Activated CD4-positive, alpha-beta memory T cell treated with anti-CD3 and anti-CD28 coated beads for 36 hours (primary cell): ENCODE measurements around the gene ELMO1. TPM values are rescaled to one million over a fixed set of nuclear protein-coding genes. Genes with fewer than 3 reads are reported as not detected.
A peak's percentile ranks its signal among the peaks of the same experiment; 100 is the strongest.

Source experiments
- CTCF ChIA-PET: fragments of 350-600 bp; sonication (Branson Sonifier 250); formaldehyde crosslinking; loops from one replicate; lab custom pipeline; 2021; ENCODE audit warnings: antibody characterized with exemption, inconsistent platforms; lab: Charles Lee
- POLR2A ChIA-PET: fragments of 350-600 bp; sonication (Branson Sonifier 250); formaldehyde crosslinking; loops from one replicate; lab custom pipeline; 2021; ENCODE audit warnings: antibody characterized with exemption; lab: Charles Lee
- DNase-seq: peaks from one replicate; pipeline ENCODE4 v3.0.0-alpha.2; 2020
- H3K27ac Mint-ChIP-seq: one replicate; pipeline ENCODE4 v1.8.0; 2021; ENCODE audit warnings: mixed read lengths
- H3K27me3 Mint-ChIP-seq: one replicate; pipeline ENCODE4 v1.8.0; 2021; ENCODE audit warnings: mixed read lengths
- H3K36me3 Mint-ChIP-seq: one replicate; pipeline ENCODE4 v1.8.0; 2021; ENCODE audit warnings: mixed read lengths
- H3K4me1 Mint-ChIP-seq: one replicate; pipeline ENCODE4 v1.8.0; 2021; ENCODE audit warnings: low read depth, mixed read lengths
- H3K4me3 Mint-ChIP-seq: one replicate; pipeline ENCODE4 v1.8.0; 2021; ENCODE audit warnings: mild to moderate bottlenecking, mixed read lengths
- H3K9me3 Mint-ChIP-seq: one replicate; pipeline ENCODE4 v1.8.0; 2021; ENCODE audit warnings: mixed read lengths
- intact Hi-C: fragments of 100-400 bp; cut with micrococcal nuclease; formaldehyde crosslinking; loops from one replicate; pipeline ENCODE4 v1.15.1; 2023
- total RNA-seq, 2 experiments: library from RNA; stranded (reverse); gene quantifications; one replicate each; pipeline ENCODE4 v1.2.3, GENCODE V29; 2021

ELMO1 gene
- total RNA-seq, 2 experiments from 2014 or later, result 88.7 to 93.3 TPM

GRCh38 chr7:37112218-37112617 is 336.4 kb downstream of the ELMO1 start:
- Mint-ChIP-seq H3K9me3 (no peaks in the 10 kb centered on the region), H3K36me3 (peaks cover 36% of the 10 kb centered on the region)

GRCh38 chr7:37111459-37111858 is 337.2 kb downstream of the ELMO1 start:
- intact Hi-C loops, result loop anchor here (5.0 kb wide), 1 partner anchor 44 kb away; no protein-coding TSS in a partner anchor
- H3K36me3 Mint-ChIP-seq, result peaks cover 33% of the 10 kb centered on the region
- H3K4me1 Mint-ChIP-seq, result peaks cover 51% of the 10 kb centered on the region
- no peaks in the 10 kb centered on the region for H3K27me3 Mint-ChIP-seq
- H3K27ac Mint-ChIP-seq, result no peak overlapping the region
- POLR2A ChIA-PET, result no interaction called here
- no peak for DNase-seq
- H3K9me3 Mint-ChIP-seq, result no peaks in the 10 kb centered on the region
- H3K4me3 Mint-ChIP-seq, result no peak overlapping the region
- CTCF ChIA-PET, result interaction anchor here (1.2 kb wide), 1 partner anchor 71 kb away, joined by 4 read pairs; no protein-coding TSS in a partner anchor

More at GRCh38 chr7:37112218-37112617, 336.4 kb downstream of the ELMO1 start:
- Mint-ChIP-seq H3K27me3 (no peaks in the 10 kb centered on the region), H3K27ac (no peak overlapping the region), H3K4me1 (peaks cover 56% of the 10 kb centered on the region), H3K4me3 (no peak overlapping the region)
- CTCF ChIA-PET, result interaction anchor here (1.2 kb wide), 1 partner anchor 70 kb away, joined by 4 read pairs; no protein-coding TSS in a partner anchor
- POLR2A ChIA-PET, result no interaction called here
- DNase-seq, result no peak
- intact Hi-C loops, result loop anchor here (5.0 kb wide), 1 partner anchor 45 kb away; no protein-coding TSS in a partner anchor

DNA sequence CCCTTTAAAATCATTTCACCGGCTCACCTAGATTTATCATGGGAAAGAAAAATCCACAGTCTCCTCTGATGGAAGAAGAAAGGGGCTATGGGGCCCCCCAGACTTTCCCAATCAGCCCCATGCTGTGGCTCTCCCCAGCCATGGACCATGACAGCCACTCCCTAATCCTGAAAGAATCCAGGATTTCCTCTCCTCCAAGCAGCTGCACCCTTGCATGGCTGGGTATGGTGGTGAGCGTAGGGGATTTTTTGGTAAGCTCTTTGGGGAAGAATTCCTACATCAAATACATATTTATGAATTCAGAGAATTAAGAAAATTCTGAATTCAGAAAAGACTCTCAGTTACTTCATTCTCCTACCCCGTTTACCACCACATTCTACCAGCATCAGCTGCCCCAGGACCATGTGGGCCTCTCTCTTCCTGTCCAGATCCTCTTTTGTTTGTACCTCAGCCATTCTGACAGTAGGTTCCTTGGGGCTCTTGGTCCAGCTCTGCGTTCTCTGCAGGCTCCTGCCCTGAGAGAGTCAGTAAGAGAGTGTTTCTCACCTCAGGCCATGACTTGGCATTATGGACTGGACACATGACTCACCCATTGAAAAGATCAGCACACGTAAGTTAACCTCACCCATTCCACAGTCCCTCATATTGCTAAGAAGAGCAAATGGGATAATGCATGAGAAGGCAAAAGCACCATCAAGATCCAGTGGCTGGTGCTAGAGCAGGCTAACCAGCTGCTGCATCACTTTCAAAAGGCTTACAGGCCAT is 337.8 kb downstream of the ELMO1 start:
- Mint-ChIP-seq H3K4me3 (no peak overlapping the region), H3K9me3 (no peaks in the 10 kb centered on the region), H3K36me3 (peaks cover 29% of the 10 kb centered on the region), H3K27me3 (no peaks in the 10 kb centered on the region), H3K27ac (no peak overlapping the region), H3K4me1 (peaks cover 46% of the 10 kb centered on the region)
- POLR2A ChIA-PET, result no interaction called here
- CTCF ChIA-PET, result interaction anchor here (1.2 kb wide), 1 partner anchor 71 kb away, joined by 4 read pairs; no protein-coding TSS in a partner anchor
- no peak for DNase-seq
- intact Hi-C loops, result loop anchor here (5.0 kb wide), 1 partner anchor 44 kb away; no protein-coding TSS in a partner anchor

DNA sequence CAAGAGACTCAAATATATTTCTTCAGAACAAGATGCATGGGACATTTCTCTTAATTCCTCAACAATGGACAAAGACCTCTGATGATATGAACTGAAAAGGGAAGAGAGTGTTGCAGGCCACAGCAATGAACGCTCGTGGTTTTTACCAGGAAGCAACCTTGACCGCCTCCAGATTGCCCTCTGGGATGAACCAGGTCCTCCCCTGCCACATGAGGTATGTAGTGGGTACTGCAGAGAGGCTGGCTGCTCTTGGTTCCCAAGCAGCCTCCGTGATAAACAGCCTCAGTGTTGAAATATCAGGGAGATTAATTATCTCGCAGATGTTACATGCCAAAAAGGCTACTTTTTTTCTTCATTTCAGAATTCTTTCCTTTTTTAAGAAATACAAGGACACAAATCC is 338.8 kb downstream of the ELMO1 start:
- POLR2A ChIA-PET, result no interaction called here
- no peak for DNase-seq
- CTCF ChIA-PET, result no interaction called here
- peaks cover 46% of the 10 kb centered on the region for H3K4me1 Mint-ChIP-seq
- H3K27ac Mint-ChIP-seq, result no peak overlapping the region
- H3K36me3 Mint-ChIP-seq, result peaks cover 29% of the 10 kb centered on the region
- H3K4me3 Mint-ChIP-seq, result no peak overlapping the region
- intact Hi-C loops, result loop anchor here (5.0 kb wide), 1 partner anchor 43 kb away; no protein-coding TSS in a partner anchor
- no peaks in the 10 kb centered on the region for H3K9me3 Mint-ChIP-seq
- no peaks in the 10 kb centered on the region for H3K27me3 Mint-ChIP-seq

DNA sequence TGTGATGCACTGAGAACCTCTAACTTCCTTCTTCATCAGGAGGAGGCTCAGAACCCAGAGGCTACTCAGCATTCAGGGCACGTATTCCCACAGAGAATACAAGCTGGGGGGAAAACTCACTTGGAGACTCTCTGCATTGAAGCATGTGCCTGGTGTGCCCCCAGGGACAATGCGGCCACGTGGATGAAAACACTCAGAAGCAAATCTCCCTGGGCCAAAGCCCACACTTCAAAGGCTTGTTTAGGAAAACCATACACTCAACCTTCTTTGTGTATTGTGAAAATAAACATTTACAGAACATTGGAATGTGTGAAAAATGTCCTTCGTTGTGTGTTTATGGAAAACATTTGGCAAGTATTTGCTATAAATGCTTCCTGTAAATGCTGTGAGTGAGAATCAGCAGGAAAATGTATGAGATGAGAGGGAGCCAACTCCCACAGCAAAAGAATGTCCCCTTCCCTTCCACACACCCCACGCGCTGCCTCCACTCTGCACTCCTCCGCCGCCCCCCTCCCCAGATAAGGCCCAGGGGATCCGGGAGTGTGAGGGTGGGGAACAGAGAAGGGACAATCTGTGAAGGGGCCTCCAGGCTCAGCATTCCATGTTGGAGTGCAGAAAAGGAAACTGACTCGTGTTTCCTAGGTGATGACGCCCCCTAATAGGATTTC is 339.5 kb downstream of the ELMO1 start:
- intact Hi-C loops, result no loop called here
- DNase-seq, result no peak
- Mint-ChIP-seq H3K4me3 (no peak overlapping the region), H3K4me1 (peaks cover 42% of the 10 kb centered on the region), H3K36me3 (peaks cover 29% of the 10 kb centered on the region), H3K9me3 (no peaks in the 10 kb centered on the region), H3K27ac (no peak overlapping the region), H3K27me3 (no peaks in the 10 kb centered on the region)
- ChIA-PET POLR2A (no interaction called here), CTCF (no interaction called here)

DNA sequence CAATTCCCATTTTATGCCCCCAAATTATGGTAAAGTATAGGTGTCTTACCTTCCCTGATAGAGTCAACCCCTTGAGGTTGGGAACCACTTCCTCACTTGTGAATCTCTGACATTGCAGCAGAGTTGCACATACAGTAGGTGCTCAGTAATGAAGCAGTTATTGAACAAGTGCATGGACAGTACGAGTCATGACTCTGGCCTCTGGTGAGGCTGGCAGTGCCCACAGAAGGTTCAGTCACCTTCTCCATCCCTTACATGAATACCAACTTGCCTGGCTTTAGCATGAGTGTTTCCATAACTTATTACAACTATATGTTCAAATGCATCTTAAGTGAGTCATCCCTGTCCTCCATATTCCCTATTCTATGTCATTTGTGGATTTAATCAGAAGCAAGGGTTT is 340.0 kb downstream of the ELMO1 start:
- Mint-ChIP-seq H3K4me1 (peaks cover 37% of the 10 kb centered on the region), H3K27ac (peak overlapping the region; percentile 34), H3K9me3 (no peaks in the 10 kb centered on the region), H3K4me3 (no peak overlapping the region), H3K36me3 (peaks cover 29% of the 10 kb centered on the region), H3K27me3 (no peaks in the 10 kb centered on the region)
- ChIA-PET POLR2A (no interaction called here), CTCF (no interaction called here)
- intact Hi-C loops, result no loop called here
- DNase-seq, result peak; percentile 41

DNA sequence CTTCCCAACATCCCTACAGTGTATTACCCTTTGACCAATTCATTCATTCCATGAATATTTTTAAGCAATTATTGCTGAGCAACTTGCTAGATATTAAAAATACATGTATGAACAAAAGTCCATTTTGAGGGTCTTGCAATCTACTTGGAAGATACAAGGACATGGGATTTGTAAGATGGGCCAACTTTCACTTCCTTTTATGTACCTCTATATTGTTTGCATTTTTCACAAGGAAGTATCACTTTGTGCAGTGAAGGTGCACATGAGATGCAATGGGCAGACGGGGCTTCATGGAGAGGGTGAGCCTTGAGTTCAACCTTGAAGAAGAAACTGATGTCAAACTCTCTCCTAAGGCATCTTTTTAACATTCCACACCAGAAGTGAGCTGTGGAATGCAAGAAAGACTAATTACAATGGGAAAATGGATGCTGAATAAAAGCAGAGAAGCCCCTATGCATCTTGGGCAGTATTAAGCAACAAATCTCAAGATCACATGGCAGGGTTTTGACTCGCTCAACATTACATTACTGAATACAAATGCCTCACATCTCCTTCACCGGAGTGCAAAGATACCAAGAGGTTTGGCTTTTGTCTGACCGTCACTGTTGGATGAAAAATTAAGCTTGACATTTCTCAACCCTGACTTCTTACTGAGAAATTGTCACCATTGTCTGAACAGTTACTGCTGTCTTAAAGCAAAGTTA is 341.5 kb downstream of the ELMO1 start:
- DNase-seq, result no peak
- POLR2A ChIA-PET, result no interaction called here
- Mint-ChIP-seq H3K4me3 (no peak overlapping the region), H3K36me3 (peaks cover 28% of the 10 kb centered on the region), H3K4me1 (peaks cover 39% of the 10 kb centered on the region), H3K27me3 (no peaks in the 10 kb centered on the region), H3K9me3 (no peaks in the 10 kb centered on the region), H3K27ac (no peak overlapping the region)
- intact Hi-C loops, result no loop called here
- CTCF ChIA-PET, result no interaction called here

DNA sequence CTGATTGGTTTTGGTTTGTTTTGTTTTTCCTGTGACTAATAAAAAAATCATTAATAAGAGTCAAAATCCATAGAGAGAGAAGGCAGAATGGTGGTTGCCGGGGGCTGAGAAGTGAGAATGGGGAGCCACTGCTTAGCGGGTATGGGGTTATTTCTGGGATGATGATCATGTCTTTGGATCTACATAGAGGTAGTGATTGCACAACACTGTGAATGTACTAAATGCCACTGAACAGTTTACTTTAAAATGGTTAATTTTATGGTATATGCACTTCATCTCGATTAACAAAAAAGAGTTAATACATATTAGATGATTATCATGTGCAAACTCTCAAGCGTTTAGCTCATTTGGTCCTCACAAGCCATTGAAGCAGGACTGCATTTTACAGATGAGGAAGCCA is 342.9 kb downstream of the ELMO1 start:
- peaks cover 18% of the 10 kb centered on the region for H3K36me3 Mint-ChIP-seq
- H3K27ac Mint-ChIP-seq, result no peak overlapping the region
- no peaks in the 10 kb centered on the region for H3K9me3 Mint-ChIP-seq
- H3K4me1 Mint-ChIP-seq, result peaks cover 44% of the 10 kb centered on the region
- no peaks in the 10 kb centered on the region for H3K27me3 Mint-ChIP-seq
- intact Hi-C loops, result no loop called here
- POLR2A ChIA-PET, result no interaction called here
- H3K4me3 Mint-ChIP-seq, result no peak overlapping the region
- CTCF ChIA-PET, result no interaction called here
- no peak for DNase-seq

DNA sequence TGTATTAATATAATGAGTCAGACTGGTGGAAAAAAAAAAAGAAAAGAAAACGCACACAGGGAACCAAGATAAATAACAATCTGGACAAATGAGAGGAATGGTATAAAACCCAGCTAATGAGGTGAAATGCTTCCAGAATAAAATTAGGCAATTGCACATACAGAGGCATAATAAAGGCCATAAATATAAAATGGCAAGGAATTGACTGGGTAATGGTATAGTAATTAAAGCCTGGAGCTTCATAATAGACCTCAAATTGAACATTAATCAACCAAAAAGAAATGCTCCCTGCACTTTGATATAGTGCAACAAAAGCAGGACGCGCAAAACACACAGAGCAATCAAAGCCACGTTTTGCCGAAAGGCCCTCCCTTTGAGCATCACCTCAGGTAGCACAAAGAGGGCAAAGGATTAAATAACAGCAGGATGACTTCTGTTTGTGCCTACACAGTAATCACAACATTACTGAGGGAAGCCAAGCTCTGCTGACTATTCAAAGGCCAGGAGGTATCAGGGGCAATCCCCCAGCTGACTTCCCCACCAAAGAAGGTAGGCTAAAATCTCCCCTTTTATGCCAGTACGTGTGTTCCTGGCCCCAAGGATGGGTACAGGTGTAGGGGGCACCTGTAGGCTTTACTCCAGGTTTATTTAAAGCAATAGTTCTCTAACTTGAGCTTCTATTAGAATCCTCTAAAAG is 343.7 kb downstream of the ELMO1 start:
- Mint-ChIP-seq H3K27ac (no peak overlapping the region), H3K4me1 (peaks cover 43% of the 10 kb centered on the region), H3K27me3 (no peaks in the 10 kb centered on the region), H3K36me3 (peaks cover 18% of the 10 kb centered on the region), H3K4me3 (no peak overlapping the region), H3K9me3 (no peaks in the 10 kb centered on the region)
- ChIA-PET POLR2A (no interaction called here), CTCF (no interaction called here)
- intact Hi-C loops, result no loop called here
- no peak for DNase-seq

DNA sequence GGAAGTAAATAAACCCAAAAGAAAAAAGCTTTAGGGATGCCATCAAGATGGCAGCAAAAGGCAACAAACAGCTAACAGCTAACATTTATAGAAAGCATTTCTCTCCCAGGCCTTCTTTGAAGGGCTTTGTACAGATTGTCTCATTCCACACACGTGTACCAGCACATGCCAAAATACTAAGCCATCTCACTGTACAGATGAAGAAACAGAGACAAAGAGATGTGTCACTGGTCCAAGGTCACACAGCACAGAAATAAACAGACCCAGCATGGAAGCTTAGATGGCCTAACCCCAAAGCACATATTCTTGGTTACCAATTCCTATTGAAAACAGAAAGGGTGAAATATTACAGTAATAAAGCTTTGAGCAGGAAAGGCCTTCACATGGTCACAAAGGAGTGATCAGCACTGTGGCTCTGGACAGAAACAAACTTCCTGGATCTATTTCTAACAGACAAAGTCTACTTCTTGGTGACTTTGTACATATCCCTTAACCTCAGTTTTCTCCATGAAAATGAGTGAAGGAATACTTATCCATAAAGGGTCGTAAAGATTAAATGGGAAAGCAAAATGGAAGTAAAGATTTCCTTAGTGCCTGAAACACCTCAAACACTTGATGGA is 346.0 kb downstream of the ELMO1 start:
- Mint-ChIP-seq H3K9me3 (no peaks in the 10 kb centered on the region), H3K27me3 (no peaks in the 10 kb centered on the region), H3K36me3 (peaks cover 7% of the 10 kb centered on the region), H3K27ac (no peak overlapping the region), H3K4me3 (no peak overlapping the region), H3K4me1 (peaks cover 28% of the 10 kb centered on the region)
- ChIA-PET POLR2A (no interaction called here), CTCF (no interaction called here)
- no peak for DNase-seq
- intact Hi-C loops, result no loop called here

- CTCF ChIA-PET, result no interaction called here
- Mint-ChIP-seq H3K27me3 (no peaks in the 10 kb centered on the region), H3K9me3 (no peaks in the 10 kb centered on the region), H3K4me1 (peaks cover 26% of the 10 kb centered on the region), H3K4me3 (no peak overlapping the region), H3K27ac (no peak overlapping the region), H3K36me3 (peaks cover 20% of the 10 kb centered on the region)
- POLR2A ChIA-PET, result no interaction called here
- no peak for DNase-seq
- intact Hi-C loops, result no loop called here
Observed at GRCh38 chr7:37100735-37101331, 347.8 kb downstream of the ELMO1 start.
